Astrocyte of the spinal cord (primary cell): ENCODE data around the gene SLC26A1.

Experiments
- DNase-seq: peaks from one replicate; pipeline ENCODE4 v3.0.0; 2011; ENCODE audit warnings: low read depth, low spot score
- H3K4me3 ChIP-seq: 2 replicates; pipeline ENCODE4 v1.5.1; 2011; ENCODE audit warnings: low read depth, mild to moderate bottlenecking, low read length, moderate library complexity
- CTCF ChIP-seq: IDR thresholded peaks from 2 replicates; pipeline ENCODE4 v1.5.1; 2012; ENCODE audit warnings: low read depth, mild to moderate bottlenecking, low read length, inconsistent platforms
- in situ Hi-C: cut with HindIII; loops from 2 replicates; pipeline ENCODE4 v1.10.0; 2017; ENCODE audit warnings: low sequenced_read_pairs

SLC26A1 gene

GRCh38 chr4:1028574-1029220, 35.5 kb upstream of the SLC26A1 start:
- no peak for TF ChIP-seq CTCF
- no peak overlapping the region for H3K4me3 ChIP-seq
- in situ Hi-C loops, result no loop called here
- no peak for DNase-seq

GRCh38 chr4:1027915-1028238, 34.7 kb upstream of the SLC26A1 start:
- no peak for DNase-seq
- H3K4me3 ChIP-seq, result no peak overlapping the region
- in situ Hi-C loops, result no loop called here
- no peak for TF ChIP-seq CTCF

- no peak for TF ChIP-seq CTCF
Measured at GRCh38 chr4:1027219-1027914, 34.2 kb upstream of the SLC26A1 start.

GRCh38 chr4:1026115-1026514, 32.9 kb upstream of the SLC26A1 start:
- in situ Hi-C loops, result no loop called here
- H3K4me3 ChIP-seq, result no peak overlapping the region
- no peak for DNase-seq
- TF ChIP-seq CTCF, result no peak

More at GRCh38 chr4:1027219-1027914, 34.2 kb upstream of the SLC26A1 start:
- in situ Hi-C loops, result no loop called here
- DNase-seq, result no peak
- no peak overlapping the region for H3K4me3 ChIP-seq

GRCh38 chr4:1024882-1025545, 31.8 kb upstream of the SLC26A1 start:
- in situ Hi-C loops, result no loop called here
- TF ChIP-seq CTCF, result no peak
- no peak for DNase-seq
- no peak overlapping the region for H3K4me3 ChIP-seq

GRCh38 chr4:1023895-1024740, 30.9 kb upstream of the SLC26A1 start:
- no peak for TF ChIP-seq CTCF
- DNase-seq, result no peak
- in situ Hi-C loops, result no loop called here
- no peak overlapping the region for H3K4me3 ChIP-seq
